GM10266 (cell line): Measurements from ENCODE around the gene MLF1.

Experiments used
- DNase-seq: peaks from one replicate; pipeline ENCODE4 v3.0.0; 2012; ENCODE audit errors: extremely low spot score
- TF ChIP-seq, protein P1 (sequence below): IDR thresholded peaks from 2 replicates; pipeline ENCODE4 v1.5.1; 2012; ENCODE audit warnings: mild to moderate bottlenecking, low read depth; ENCODE audit not compliant: control insufficient read depth, insufficient read depth; ENCODE audit errors: missing control alignments

The MLF1 gene, protein sequence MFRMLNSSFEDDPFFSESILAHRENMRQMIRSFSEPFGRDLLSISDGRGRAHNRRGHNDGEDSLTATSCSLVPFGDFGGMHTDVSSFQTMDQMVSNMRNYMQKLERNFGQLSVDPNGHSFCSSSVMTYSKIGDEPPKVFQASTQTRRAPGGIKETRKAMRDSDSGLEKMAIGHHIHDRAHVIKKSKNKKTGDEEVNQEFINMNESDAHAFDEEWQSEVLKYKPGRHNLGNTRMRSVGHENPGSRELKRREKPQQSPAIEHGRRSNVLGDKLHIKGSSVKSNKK

DNA sequence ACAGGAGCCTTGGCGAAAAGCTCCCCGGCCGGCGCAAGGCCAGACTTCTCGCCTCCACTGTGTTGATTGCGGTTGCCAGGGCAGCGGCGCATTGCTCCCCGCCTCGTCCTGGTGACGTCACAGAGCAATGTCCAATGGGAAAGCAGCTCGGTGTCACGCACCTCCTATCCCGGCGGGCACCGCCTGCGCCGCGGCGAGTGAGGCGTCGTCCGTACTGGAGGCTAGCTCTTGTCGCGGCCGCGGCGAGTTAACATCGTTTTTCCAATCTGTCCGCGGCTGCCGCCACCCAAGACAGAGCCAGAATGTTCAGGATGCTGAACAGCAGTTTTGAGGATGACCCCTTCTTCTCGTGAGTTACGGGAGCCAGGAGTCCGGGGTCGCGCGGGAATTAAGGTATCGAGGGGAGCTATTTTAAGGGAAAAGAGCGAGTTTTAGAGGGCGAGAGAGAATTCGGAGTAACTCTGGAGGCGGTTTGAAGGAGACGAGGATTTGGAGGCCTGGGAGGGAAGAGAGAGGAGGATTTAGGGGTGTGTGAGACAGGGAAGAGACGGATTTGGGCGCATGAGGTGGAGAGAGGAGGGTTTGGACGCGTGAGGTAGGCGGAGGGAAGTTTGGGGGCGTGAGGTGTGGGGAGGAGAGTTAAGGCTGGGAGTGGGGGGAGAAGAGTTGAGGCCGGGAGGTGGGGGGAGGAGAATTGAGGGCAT lies at the start of gene MLF1:
Gene MLF1 (plus strand): TSS at position 196 of the 704 bp plus-strand sequence. CDS start 107 bp downstream, at position 303.
- DNase-seq, result peak; percentile 86

DNA sequence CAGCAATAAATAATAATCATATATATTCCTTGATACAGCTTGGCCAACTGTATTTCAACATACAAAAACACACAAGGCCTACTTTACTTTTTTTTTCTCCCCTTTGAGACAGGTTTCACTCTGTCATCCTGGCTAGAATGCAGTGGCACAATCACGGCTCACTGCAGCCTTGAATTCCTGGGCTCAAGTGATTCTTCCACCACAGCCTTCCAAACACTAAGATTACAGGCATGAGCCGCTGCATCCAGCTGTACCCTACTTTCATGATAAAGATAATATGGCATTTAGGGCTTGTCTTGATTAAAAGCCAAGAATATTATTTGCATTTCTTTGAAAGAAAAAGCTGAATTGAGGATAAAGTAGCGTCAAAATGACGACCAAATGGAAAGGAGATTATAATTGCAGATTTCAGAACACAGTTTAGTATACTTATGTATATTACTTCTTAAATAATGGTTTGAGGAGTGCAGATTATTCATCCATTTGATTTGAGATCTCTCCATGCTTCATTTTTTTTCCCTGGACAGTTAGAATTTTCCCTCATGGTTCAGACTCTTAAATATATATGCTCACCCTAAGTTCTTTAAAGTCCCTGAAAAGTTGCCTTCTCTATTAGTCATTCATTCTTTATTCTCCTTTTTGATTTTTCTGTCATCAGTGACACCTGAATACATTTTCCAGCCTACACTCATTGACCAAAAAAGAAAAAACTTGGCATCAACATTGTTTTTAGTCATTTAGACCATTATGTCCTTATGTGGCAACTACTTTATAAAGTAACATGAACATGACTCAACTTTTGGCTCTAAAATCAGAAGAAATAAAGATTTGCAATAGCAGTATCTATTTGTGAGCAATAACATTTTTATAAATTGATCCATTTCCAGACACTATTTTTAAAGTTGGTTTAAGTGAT lies 48.5 kb upstream of the MLF1 start:
- TF ChIP-seq, protein P1, sequence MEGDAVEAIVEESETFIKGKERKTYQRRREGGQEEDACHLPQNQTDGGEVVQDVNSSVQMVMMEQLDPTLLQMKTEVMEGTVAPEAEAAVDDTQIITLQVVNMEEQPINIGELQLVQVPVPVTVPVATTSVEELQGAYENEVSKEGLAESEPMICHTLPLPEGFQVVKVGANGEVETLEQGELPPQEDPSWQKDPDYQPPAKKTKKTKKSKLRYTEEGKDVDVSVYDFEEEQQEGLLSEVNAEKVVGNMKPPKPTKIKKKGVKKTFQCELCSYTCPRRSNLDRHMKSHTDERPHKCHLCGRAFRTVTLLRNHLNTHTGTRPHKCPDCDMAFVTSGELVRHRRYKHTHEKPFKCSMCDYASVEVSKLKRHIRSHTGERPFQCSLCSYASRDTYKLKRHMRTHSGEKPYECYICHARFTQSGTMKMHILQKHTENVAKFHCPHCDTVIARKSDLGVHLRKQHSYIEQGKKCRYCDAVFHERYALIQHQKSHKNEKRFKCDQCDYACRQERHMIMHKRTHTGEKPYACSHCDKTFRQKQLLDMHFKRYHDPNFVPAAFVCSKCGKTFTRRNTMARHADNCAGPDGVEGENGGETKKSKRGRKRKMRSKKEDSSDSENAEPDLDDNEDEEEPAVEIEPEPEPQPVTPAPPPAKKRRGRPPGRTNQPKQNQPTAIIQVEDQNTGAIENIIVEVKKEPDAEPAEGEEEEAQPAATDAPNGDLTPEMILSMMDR, result no peak
- DNase-seq, result no peak

More for the DNA sequence above, at the start of gene MLF1:
- TF ChIP-seq, protein P1, result no peak

DNA sequence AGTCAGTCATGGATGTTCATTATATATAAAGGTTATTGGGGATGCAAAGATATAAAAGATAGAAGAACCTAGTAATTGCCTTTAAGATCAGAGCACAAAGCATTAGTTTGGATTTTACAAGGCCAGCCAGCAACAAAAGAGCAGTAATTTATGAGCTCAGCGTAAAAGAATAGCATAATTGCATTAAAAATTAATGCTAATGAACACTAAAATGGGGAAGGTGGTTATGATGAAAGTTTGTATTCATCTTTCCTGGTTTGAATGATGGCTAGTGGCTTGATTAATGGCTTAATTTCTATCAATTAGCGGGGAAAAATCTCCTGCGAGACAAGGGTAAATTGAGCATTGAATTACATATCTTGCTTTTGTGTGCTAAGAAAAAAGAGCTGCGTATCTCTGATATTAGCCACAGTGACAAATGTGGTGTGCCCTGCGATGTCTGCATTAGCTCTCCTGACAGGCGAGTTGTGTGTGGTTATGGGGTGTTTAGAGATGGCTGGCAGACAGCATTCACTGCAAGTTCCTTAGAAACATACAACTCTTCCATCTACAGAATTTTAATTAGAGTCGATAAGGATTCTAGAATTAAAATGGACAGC lies 42.8 kb upstream of the MLF1 start:
- DNase-seq, result no peak

DNA sequence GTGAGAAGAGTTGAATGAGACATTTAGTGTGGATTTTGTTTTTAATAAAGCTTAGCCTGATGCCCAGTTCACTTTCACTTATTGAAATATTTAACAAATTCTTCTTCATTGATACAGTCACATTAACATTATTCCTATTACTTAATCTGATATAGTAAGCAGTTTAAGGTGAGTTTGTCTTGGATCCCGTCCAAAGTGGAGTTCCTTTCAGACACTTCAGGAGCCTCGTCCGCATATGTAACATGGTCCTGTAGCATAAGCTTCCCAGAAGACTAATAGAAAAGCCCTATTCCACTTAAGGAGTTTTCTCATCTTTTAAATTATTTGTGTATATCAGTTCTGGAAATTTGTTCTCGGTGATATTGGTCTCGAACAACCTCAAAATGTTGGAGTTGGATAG lies 39.7 kb upstream of the MLF1 start:
- no peak for DNase-seq
- TF ChIP-seq, protein P1, result no peak

More for the DNA sequence above, 42.8 kb upstream of the MLF1 start:
- TF ChIP-seq, protein P1, result no peak

DNA sequence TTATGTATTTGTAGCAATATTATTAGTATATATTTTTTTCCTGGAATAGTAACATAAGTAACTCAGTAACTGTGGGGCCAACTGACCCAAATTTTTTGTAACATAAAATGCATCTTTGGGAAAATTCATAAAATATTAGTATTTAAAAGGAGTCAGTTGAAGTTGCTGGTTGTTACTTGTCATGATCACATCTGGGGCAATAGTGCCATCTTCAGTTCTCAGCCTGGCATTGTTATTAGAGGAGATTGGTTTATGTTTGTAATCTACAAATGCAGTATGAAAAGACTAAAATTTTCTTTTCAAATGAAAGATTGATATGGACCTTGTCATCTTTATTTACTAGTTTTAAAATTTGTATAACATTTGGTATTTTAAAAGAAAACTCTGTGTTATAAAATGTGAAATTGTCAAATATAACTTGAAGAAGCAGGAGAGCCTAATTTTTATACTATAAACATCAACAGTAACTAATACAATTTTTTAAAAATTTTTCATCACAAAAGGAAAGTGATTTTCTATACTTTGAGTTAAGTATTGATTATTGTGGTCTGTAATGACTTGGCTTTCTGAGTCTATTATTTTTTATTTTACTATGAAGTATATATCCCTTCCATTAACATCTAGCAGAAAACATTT lies 38.8 kb upstream of the MLF1 start:
- peak; percentile 24 for DNase-seq
- TF ChIP-seq, protein P1, result peak; percentile 51

DNA sequence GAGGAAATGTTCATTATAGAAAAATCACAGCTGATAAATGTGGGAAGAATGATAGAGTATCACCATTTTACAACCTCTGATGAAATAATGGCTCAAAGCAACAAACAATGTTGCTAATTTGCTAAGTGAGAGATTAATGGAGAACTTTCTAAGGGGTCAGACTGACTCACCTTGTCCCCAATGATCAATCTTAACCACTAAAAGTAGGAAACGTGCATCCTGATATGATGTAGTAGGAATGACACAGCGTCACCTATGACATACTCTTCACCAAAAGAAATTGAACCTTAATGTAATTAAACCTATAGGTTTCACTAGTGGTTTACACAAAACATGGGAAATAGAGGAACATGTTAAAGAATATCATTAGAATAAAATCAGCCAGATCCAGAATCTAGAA lies 35.1 kb upstream of the MLF1 start:
- TF ChIP-seq, protein P1, result no peak
- DNase-seq, result no peak
